GM12878 (cell line): ENCODE measurements around the gene NSDHL. TPM values are rescaled to one million over a fixed set of nuclear protein-coding genes. Genes with fewer than 3 reads are reported as not detected.

ENCODE experiments used
- ATAC-seq: fragments of 200-7000 bp; cut with Tn5 transposase; 3 replicates; pipeline ENCODE4 v1.9.1; 2020; ENCODE audit warnings: mild to moderate bottlenecking, moderate library complexity
- BruUV-seq: library from RNA; stranded (reverse); fragments of 400-500 nt; replicated peaks from 2 replicates; lab custom pipeline; 2021; lab: Mats Ljungman, UMichigan
- CTCF ChIA-PET: fragments of 300-600 bp; sonication (Branson Sonifier 250); formaldehyde crosslinking; extraction: SDS; loops from one replicate; lab custom pipeline; 2021; ENCODE audit warnings: inconsistent platforms; lab: Yijun Ruan, JAX
- POLR2A ChIA-PET: fragments of 350-600 bp; formaldehyde crosslinking; extraction: SDS; loops from one replicate; lab custom pipeline; 2021; ENCODE audit warnings: inconsistent platforms; lab: Charles Lee
- RAD21 ChIA-PET: fragments of 300-600 bp; sonication (Branson Sonifier 250); formaldehyde crosslinking; loops from one replicate; lab custom pipeline; 2023; ENCODE audit warnings: antibody characterized with exemption; ENCODE audit not compliant: unreplicated experiment; lab: Charles Lee
- SMC1A ChIA-PET: fragments of 300-600 bp; sonication (Branson Sonifier 250); formaldehyde crosslinking; loops from one replicate; lab custom pipeline; 2023; ENCODE audit not compliant: unreplicated experiment, uncharacterized antibody; lab: Charles Lee
- DNase-seq: peaks from one replicate; pipeline ENCODE4 v3.0.0-alpha.2; 2011; ENCODE audit warnings: low read depth, low spot score
- FAIRE-seq: peaks from 3 replicates; lab custom pipeline; 2011; peaks lifted over from hg19 to GRCh38; lab: Jason Lieb, UNC
- H2AFZ ChIP-seq: 2 replicates; pipeline ENCODE4 v1.6.0; 2011; ENCODE audit warnings: low read depth, low read length, control low read depth; ENCODE audit not compliant: control insufficient read depth
- H3K27ac ChIP-seq: 2 replicates; pipeline ENCODE4 v1.5.1; 2011; ENCODE audit warnings: control low read depth; ENCODE audit not compliant: control insufficient read depth, insufficient read depth
- H3K27me3 ChIP-seq, 2 experiments: replicated peaks in 1 of 2; 2 replicates each; pipeline versions ENCODE4 v1.6.0 to v1.6.1; 2011; ENCODE audit warnings: low read length in 1 of 2; ENCODE audit not compliant: control insufficient read depth in 2 of 2, insufficient read depth in 2 of 2
- H3K36me3 ChIP-seq, 2 experiments: 2 replicates each; pipeline ENCODE4 v1.5.1; 2011; ENCODE audit warnings: low read length in 1 of 2; ENCODE audit not compliant: control insufficient read depth in 2 of 2, insufficient read depth in 2 of 2
- H3K4me1 ChIP-seq: 2 replicates; pipeline ENCODE4 v1.6.1; 2011; ENCODE audit warnings: mild to moderate bottlenecking, low read length, moderate library complexity, mixed read lengths; ENCODE audit not compliant: control insufficient read depth, insufficient read depth
- H3K4me2 ChIP-seq: 2 replicates; pipeline ENCODE4 v1.6.0; 2011; ENCODE audit warnings: control low read depth; ENCODE audit not compliant: control insufficient read depth, insufficient read depth
- H3K4me3 ChIP-seq: fragments of 200-600 bp; sonication (generic); 2 replicates; pipeline ENCODE4 v1.5.1; 2016
- H3K79me2 ChIP-seq: 2 replicates; pipeline ENCODE4 v1.6.0; 2011; ENCODE audit warnings: low read length; ENCODE audit not compliant: control insufficient read depth, insufficient read depth
- H3K9ac ChIP-seq: 2 replicates; pipeline ENCODE4 v1.8.0; 2011; ENCODE audit warnings: low read length, control low read depth, mixed read lengths; ENCODE audit not compliant: control insufficient read depth, insufficient read depth
- H3K9me3 ChIP-seq: replicated peaks from 3 replicates; pipeline ENCODE4 v1.5.1; 2011; ENCODE audit warnings: mild to moderate bottlenecking, low read length; ENCODE audit not compliant: control insufficient read depth, insufficient read depth
- H4K20me1 ChIP-seq: 2 replicates; pipeline ENCODE4 v1.6.0; 2011; ENCODE audit not compliant: control insufficient read depth, insufficient read depth
- CHD1 ChIP-seq: IDR thresholded peaks from 2 replicates; pipeline ENCODE4 v1.6.1; 2012; ENCODE audit warnings: low read depth, low read length, improper control_type of control experiment
- GATAD2B ChIP-seq: fragments of 450-650 bp; conservative IDR thresholded peaks from 2 replicates; pipeline ENCODE4 v1.6.1; 2017; ENCODE audit warnings: low read depth, mild to moderate bottlenecking, moderate library complexity
- MEF2A ChIP-seq: IDR thresholded peaks from 2 replicates; pipeline ENCODE4 v1.6.1; 2011; ENCODE audit warnings: low read depth, mild to moderate bottlenecking, low read length, moderate library complexity; ENCODE audit not compliant: insufficient read depth
- PML ChIP-seq: IDR thresholded peaks from 2 replicates; pipeline ENCODE4 v1.6.1; 2012; ENCODE audit warnings: low read length, inconsistent platforms
- ZNF217 ChIP-seq: fragments of 450-650 bp; IDR thresholded peaks from 2 replicates; pipeline ENCODE4 v1.6.1; 2017; ENCODE audit warnings: antibody characterized with exemption, mild to moderate bottlenecking
- ZSCAN29 ChIP-seq: fragments of 450-650 bp; IDR thresholded peaks from 2 replicates; pipeline ENCODE4 v1.6.1; 2017; ENCODE audit warnings: mild to moderate bottlenecking, moderate library complexity
- WGBS: methylation state at CpG from one replicate; pipeline ENCODE4 v1.1.6; 2016; ENCODE audit warnings: low lambda C conversion rate; ENCODE audit not compliant: insufficient replicate concordance, insufficient coverage; ENCODE audit errors: missing lambda C conversion rate; 5-methylcytosine and 5-hydroxymethylcytosine counted together
- in situ Hi-C: fragments of 300-500 bp; cut with MboI; formaldehyde crosslinking; loops from 9 replicates; pipeline ENCODE4 v1.14.3; 2018; ENCODE audit warnings: mixed read lengths
- intact Hi-C: fragments of 100-400 bp; cut with micrococcal nuclease; formaldehyde crosslinking; loops from one replicate; pipeline ENCODE4 v1.14.2; 2022; ENCODE audit not compliant: unreplicated experiment
- polyA plus RNA-seq, 11 experiments: library from polyadenylated mRNA; depleted of rRNA in 4 of 11; unstranded in 6 of 11; stranded (reverse) in 5 of 11; fragments of >200 nt; fragmentation: Nextera tagmentation in 4 of 11; fragmentation: Illumina TruSeq in 1 of 11; extraction: Ambion mirVana in 4 of 11; extraction: Trizol in 1 of 11; gene quantifications; 1 replicate in 1 of 11; 2 replicates in 10 of 11; pipeline versions ENCODE4 v1.2.1 to v1.2.3, GENCODE V29; 2011 to 2016; ENCODE audit warnings: inconsistent platforms in 2 of 11, missing spikeins in 2 of 11, low read depth in 1 of 11
- total RNA-seq, 4 experiments: library from RNA; depleted of rRNA in 3 of 4; stranded (reverse); fragments of >200 nt in 3 of 4; fragmentation: Illumina TruSeq in 1 of 4; extraction: Trizol in 1 of 4; gene quantifications; 2 replicates each; pipeline versions ENCODE4 v1.2.1 to v1.2.3, GENCODE V29; 2013 to 2021
- TF ChIP-seq, protein P1 (sequence below): fragments of 450-650 bp; IDR thresholded peaks from 2 replicates; pipeline ENCODE4 v1.6.1; 2017; ENCODE audit warnings: antibody characterized with exemption, mild to moderate bottlenecking, moderate library complexity
- TF ChIP-seq, protein P2 (sequence below): fragments of 450-650 bp; IDR thresholded peaks from 2 replicates; pipeline ENCODE4 v1.6.1; 2016; ENCODE audit warnings: mild to moderate bottlenecking

NSDHL gene
- total and polyA plus RNA-seq, 10 of the 15 experiments (the other 5 are each of a cell fraction or from before 2014, with no cell fraction given) = 16.9 to 37.1 (median 26.9) TPM

DNA sequence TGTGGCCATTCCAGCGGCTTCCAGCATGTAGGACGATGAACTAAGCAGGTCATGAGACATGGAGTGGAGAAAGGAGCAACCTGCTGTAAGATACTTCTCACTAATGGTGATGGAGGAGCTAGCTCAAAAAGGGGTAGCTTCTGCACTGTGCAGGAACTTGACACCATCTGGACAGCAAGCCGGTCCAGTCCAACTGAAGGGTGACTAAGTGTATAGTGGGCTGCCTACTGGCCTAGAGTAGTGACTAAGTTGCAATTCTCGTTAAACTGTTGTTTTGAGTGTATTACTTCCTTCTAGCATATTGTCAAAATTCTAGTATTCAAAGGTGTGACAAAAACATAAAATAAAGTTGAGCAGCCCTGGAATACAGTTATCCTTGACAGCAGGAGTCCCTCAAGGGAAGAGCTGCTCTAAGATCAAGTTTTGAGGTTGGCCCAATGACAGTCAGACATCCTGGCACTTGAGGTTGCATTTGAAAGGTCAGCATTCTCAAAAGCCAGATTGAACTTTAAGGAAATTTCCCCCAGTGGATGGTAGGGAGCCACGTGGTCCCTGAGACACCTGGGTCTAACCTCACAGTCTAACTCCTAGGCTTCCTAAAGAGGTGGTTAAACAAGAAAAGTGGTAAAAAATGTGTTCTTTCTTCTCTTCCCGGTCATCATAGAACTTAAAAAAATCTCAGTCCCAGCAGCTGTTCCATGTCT is 8.3 kb upstream of the NSDHL start:
- no peak overlapping the region for H3K4me3 ChIP-seq
- no peak for DNase-seq
- BruUV-seq = no TSS peak
- H3K79me2 ChIP-seq = no peaks in the 10 kb centered on the region
- no peak overlapping the region for H3K9ac ChIP-seq
- no peak for ATAC-seq
- no peak overlapping the region for H3K4me2 ChIP-seq
- no peaks in the 10 kb centered on the region for H3K27me3 ChIP-seq
- no peak for FAIRE-seq
- SMC1A ChIA-PET = no interaction called here
- POLR2A ChIA-PET = no interaction called here
- H4K20me1 ChIP-seq = no peaks in the 10 kb centered on the region
- H2AFZ ChIP-seq = no peak overlapping the region
- CTCF ChIA-PET = interaction anchor here (1.2 to 3.3 kb wide), 5 partner anchors 9 to 1101 kb away, joined by 3 to 20 read pairs (median 4); no protein-coding TSS in a partner anchor
- H3K27ac ChIP-seq = no peak overlapping the region
- in situ Hi-C loops (loop anchor here (25.0 kb wide), 1 partner anchor 185 kb away; the partner anchor contains the start of gene GABRQ), intact Hi-C loops (no loop called here)
- H3K9me3 ChIP-seq = no peaks in the 10 kb centered on the region
- WGBS = 14% methylated on average over 6 of the region's 6 CpGs
- H3K4me1 ChIP-seq = no peaks in the 10 kb centered on the region
- H3K36me3 ChIP-seq = no peaks in the 10 kb centered on the region
- RAD21 ChIA-PET = interaction anchor here (3.6 kb wide), 1 partner anchor 181 kb away, joined by 20 read pairs; no protein-coding TSS in a partner anchor
- no peak for TF ChIP-seq CHD1
- TF ChIP-seq, protein P1, sequence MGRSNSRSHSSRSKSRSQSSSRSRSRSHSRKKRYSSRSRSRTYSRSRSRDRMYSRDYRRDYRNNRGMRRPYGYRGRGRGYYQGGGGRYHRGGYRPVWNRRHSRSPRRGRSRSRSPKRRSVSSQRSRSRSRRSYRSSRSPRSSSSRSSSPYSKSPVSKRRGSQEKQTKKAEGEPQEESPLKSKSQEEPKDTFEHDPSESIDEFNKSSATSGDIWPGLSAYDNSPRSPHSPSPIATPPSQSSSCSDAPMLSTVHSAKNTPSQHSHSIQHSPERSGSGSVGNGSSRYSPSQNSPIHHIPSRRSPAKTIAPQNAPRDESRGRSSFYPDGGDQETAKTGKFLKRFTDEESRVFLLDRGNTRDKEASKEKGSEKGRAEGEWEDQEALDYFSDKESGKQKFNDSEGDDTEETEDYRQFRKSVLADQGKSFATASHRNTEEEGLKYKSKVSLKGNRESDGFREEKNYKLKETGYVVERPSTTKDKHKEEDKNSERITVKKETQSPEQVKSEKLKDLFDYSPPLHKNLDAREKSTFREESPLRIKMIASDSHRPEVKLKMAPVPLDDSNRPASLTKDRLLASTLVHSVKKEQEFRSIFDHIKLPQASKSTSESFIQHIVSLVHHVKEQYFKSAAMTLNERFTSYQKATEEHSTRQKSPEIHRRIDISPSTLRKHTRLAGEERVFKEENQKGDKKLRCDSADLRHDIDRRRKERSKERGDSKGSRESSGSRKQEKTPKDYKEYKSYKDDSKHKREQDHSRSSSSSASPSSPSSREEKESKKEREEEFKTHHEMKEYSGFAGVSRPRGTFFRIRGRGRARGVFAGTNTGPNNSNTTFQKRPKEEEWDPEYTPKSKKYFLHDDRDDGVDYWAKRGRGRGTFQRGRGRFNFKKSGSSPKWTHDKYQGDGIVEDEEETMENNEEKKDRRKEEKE = no peak
- no peak for TF ChIP-seq GATAD2B
- TF ChIP-seq ZNF217 = no peak
- TF ChIP-seq, protein P2, sequence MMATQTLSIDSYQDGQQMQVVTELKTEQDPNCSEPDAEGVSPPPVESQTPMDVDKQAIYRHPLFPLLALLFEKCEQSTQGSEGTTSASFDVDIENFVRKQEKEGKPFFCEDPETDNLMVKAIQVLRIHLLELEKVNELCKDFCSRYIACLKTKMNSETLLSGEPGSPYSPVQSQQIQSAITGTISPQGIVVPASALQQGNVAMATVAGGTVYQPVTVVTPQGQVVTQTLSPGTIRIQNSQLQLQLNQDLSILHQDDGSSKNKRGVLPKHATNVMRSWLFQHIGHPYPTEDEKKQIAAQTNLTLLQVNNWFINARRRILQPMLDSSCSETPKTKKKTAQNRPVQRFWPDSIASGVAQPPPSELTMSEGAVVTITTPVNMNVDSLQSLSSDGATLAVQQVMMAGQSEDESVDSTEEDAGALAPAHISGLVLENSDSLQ = no peak
- no peak for TF ChIP-seq MEF2A
- TF ChIP-seq ZSCAN29 = no peak
- no peak for TF ChIP-seq PML
